Fibroblast of skin of left biceps (primary cell): ENCODE data around the gene PPM1K.
"Not testable (repeated sequence)": the region's sequence is repeated elsewhere in the genome, so short reads cannot be mapped to it uniquely, and the experiment has no call there.

Source experiments
- DNase-seq, 2 experiments: peaks; one replicate each; pipeline ENCODE4 v3.0.0-alpha.2; 2013; ENCODE audit warnings: low read depth in 2 of 2

The PPM1K gene

DNA sequence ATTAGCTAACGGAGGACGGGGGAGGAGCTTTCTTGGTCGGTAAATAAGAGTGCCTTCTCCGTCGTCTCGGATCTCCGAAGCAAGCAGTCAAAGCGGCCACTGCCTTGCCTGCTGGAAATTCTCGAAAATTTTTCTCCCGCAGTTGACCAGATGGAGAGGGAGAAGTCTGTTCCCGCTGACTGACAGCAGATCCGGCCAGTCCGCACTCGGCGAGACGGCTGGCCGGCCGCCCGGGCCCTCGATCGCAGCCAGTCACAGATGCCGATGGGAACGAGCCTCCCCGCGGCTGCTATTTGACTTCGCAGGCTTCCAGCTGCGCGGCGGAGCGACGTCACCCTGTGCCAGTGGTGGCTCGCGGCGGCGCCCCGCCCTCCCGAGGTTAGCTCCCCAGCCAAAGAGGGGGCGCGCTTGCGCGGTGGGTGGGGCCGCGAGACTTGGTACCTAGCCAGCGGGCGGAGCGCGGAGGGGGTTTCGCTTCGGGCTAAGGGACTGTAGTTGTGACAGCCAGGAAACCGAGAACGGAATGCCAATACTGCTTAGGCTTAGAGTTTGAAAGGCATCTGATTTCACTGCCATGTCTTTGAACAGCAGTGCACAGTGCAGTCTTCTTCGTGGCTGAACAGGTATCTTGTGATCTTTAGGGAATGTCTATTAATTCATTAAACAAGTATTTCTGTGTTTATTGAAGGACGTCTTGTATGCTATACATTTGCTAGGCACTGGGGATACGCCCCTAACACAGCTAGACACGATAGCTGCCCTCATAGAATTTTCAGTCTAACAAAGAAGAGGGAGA lies at the start of gene PPM1K:
PPM1K (minus strand) TSS at position 123 of the 796 bp plus-strand sequence. CDS start 5,978 bp downstream, outside the sequence.
- peak; percentile 97 to 98 for DNase-seq

GRCh38 chr4:88333741-88334405 lies 49.5 kb upstream of the PPM1K start:
- DNase-seq = peak in 1 of 2 experiments; percentile 5

GRCh38 chr4:88327665-88328064 lies 43.3 kb upstream of the PPM1K start:
- DNase-seq = no peak

DNA sequence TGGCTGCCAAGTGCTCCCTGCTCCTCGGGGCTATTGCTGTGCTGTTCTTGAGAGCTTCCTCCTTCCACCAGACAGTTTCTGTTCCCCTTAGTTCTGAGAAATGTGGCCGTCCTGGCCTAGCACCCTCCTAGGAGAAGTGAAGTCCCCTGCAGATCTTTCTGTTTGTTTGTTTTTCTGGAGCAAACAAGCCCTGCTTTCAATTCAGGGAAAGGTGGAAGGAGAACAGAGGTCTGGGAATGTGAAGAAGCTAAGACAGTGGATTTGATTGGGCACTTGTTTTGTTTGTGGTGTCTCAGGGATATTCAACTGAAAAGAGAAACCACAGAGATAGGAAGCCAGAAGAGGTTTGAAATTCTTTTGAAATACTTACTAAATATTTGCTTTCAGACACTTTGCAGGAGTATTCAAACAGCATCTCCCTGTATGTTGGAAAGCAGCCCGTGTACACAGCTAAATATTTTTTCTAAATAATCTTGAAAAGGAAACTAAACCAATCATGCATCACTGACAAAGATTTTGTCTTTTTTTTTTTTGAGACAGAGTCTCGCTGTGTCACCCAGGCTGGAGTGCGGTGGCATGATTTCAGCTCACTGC lies 36.5 kb upstream of the PPM1K start:
- no peak for DNase-seq

DNA sequence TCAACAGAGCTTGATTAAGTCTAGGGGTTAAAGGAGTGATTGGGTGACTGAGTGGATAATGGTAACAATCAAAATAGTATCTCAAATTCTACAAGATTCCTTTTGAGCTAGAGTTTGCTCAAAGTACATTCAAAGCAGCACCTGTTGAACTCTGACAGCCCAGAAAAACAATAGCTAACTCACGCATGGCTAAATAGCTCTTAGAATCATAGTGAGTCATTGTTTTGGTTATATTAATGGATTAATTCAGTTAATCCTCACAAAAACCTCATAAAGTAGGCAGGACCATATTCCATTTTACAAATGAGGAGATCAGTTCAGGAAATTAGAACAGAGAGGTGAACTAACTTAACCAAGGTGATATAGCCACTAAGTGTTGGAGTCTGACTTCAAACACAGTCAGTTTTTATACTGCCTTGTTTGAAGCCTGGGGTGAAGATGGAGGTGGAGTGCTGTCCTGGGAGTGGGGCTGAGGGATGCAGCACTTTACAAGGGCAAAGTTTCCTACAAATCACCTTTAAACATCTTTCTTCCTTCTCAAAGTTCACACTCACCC lies 35.9 kb upstream of the PPM1K start:
- DNase-seq = no peak

DNA sequence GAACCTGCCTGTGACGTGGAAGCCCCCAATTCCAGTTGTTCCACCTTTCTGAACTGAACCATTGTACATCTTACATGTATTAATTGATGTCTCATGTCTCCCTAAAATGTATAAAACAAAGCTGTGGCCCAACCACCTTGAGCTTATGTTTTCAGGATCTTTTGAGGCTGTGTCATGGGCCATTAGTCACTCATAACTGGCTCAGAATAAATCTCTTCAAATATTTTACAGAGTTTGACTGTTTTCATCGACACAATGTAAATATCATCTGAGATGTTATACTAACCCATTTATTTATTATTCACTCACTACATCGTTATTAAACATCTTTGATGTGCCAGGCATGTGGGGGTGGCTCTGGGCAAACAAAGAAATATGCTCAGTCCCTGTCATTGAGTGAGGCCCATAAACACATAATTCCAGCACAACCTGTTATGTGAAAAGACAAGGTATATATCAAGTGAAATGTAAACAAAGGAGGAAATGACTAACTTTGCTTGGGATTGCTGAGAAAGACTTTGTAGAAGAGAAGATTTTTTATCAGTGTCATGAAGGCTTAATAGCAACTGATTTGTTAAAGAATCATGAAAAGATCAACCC lies 34.5 kb upstream of the PPM1K start:
- DNase-seq = no peak

GRCh38 chr4:88315460-88316017 lies 31.2 kb upstream of the PPM1K start:
- DNase-seq = no peak

GRCh38 chr4:88313088-88313624 lies 28.8 kb upstream of the PPM1K start:
- not testable (repeated sequence) for DNase-seq

- DNase-seq = no peak
Observed at GRCh38 chr4:88308587-88308986, 24.2 kb upstream of the PPM1K start.

- no peak for DNase-seq
Observed at GRCh38 chr4:88297725-88298454, 13.5 kb upstream of the PPM1K start.

- no peak for DNase-seq
Observed at GRCh38 chr4:88297212-88297516, 12.8 kb upstream of the PPM1K start.

GRCh38 chr4:88296413-88297211 lies 12.3 kb upstream of the PPM1K start:
- no peak for DNase-seq

DNA sequence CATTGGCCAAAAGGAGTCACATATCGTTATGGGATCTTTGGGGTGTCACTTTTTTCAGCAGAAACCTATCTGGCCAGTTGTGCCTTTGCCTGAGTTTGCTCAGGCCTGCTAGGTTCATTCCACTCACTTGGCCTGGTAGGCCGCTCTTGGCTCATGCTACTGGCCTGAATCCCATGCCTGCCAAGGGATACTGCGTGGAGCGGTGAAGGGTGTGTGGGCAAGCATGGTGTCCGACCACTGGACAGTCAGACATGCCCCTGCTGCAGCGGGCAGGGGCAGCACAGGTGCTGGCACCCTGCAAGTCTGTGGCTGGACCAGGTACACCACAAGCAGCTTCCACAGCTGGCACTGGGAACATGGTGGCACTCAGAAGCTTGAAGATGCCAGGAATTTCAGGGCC lies 11.3 kb upstream of the PPM1K start:
- no peak for DNase-seq

DNA sequence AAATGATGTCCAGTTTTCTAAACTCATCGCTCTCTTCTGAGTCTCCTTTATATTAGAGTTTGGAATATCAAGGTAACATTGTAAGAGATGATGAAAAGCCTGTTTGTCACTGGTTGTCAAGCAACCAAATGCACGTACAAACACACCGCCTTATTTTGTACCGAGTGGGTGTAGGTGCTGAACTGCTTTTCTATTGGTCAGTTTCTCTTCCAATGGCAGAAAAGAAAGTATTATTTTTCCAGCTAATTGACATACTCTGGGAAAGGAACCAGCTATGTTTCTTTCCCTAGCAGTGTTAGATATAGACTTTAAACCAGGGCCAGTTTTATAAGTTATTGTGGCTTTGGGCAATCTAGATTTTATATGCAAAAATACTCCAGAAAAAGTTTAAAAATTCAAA lies 6.6 kb upstream of the PPM1K start:
- no peak for DNase-seq

GRCh38 chr4:88286897-88287296 lies 2.5 kb upstream of the PPM1K start:
- no peak for DNase-seq

GRCh38 chr4:88285235-88285653 lies 883 bp upstream of the PPM1K start:
- DNase-seq = no peak

DNA sequence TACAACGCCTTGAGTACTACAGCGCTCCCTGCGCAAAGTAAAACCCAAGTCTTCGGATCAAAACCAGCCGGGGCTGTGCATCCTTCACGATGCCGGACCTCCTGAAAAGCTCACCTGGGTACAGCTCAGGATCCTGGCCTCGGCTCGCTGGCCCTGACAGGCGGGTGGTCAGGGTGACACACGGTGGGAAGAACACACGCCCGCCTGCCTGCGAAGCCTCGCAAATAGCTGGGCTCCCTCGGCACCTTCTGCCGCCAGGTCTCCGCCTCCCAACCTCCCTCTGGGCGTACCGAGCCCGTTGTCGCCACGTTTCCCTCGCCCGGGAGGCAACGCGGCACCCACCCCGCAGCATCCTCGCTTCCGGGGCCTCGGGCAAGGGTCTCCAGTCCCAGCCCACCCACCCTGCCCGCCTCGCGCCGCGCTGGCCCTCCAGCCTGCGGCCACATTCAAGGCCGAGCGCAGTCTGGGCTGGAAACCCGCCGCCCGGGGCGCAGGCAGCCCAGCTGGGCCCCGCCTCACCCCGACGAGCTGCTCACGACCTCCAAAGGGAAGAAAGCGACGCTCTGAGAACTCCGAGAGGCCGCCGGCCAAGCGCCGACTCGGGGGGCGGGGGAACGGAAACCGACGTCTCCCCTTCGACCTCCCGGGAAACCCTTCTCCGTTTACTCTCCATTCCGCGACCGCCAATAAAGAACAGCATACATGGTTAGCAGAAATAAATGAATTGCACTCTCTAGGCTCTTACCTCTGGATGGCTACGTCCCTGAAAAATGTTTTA lies 511 bp downstream of the PPM1K start:
- DNase-seq = peak in 1 of 2 experiments; percentile 5

GRCh38 chr4:88280228-88280795 lies 4.0 kb downstream of the PPM1K start:
- DNase-seq = no peak

- no peak for DNase-seq
Observed at GRCh38 chr4:88277711-88278225, 6.6 kb downstream of the PPM1K start.
